Measurements from ENCODE around the gene ANKS1B.

Gene ANKS1B

DNA sequence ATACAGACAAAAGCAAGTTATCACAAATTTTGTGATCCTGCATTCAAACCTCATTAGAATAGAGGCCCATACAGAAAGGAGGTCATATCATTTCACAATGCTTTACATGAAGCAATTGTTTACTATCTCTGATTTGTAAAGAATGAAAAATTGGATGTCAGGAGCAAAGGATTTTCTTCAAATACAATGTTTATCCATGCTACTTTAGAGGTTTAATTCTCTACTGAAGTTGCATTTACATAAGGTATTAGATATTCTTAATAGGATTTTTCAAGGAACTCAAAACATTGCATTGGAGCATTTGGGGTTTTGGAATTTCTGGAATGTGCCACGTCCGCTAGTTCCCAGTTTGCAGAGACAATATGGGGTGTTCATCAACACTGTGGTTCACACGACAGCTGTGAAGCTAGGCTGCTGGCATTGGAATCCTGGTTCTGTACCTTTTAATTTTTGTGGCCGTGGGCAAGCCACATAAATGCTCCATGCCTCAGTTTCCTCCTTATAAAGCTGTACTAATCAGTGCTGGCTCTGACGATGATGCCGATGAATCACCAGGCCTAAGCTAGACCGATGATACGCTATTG, 1164.8 kb downstream of the ANKS1B start:
- DNase-seq (ENCODE audit: low read depth in 3 of 3), result no peak

DNA sequence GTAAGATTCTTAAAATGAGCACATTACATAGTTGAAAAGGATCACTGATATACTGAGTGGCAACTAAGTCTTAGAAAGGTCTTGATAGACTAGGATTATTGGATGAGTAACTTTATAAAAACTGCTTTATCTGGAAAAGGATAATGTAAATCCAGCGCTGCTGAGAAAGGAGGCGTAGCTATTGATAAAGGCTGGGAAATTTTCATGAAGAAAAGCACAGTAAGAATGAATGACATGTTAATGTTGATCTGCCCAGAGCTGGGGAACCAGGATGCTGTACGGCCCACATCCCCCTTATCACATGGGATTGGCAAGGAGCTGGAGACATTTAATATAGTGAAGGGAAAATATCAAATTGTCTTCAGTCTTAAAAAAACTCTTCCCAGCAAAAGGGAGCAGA, 1165.7 kb downstream of the ANKS1B start:
- no peak for DNase-seq (ENCODE audit: low read depth in 3 of 3)

DNA sequence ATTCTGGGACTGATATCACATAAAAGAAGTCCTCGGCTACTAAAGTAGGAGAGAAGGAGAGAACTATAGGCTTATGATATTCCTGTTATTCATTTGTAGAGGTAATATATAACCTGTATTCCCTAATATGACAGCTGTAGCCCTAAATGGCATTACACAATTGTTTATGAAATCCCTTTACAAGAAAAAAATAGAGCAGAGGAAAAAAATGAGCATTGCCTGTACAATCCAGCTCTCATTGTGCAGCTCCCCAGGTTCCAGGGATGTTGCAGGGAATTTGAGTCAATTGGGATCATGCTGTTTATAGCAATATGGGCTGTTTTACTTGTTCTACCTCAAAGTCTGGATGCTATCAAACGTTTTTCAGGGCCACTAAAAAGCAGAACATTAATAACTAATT, 1166.5 kb downstream of the ANKS1B start:
- DNase-seq (ENCODE audit: low read depth in 3 of 3), result no peak

DNA sequence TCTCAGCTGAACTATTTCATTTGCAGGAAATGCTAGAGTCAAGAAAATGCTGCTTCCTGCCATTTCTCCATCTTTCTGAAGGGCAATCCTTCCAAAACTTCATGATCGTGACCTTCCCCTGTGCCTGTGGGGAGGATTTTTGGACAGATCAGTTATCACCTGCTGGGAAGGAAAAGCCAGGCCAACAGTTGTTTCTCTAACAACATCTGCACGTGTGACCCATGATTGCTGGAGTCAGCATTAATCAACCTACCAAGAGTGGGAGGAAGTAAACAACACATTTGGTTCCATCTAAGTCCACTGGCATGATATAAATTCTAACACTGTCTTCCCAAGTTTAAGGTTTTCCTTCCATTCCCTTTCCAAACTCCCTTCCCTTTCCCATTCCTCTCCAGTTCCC, 1167.0 kb downstream of the ANKS1B start:
- no peak for DNase-seq (ENCODE audit: low read depth in 3 of 3)

DNA sequence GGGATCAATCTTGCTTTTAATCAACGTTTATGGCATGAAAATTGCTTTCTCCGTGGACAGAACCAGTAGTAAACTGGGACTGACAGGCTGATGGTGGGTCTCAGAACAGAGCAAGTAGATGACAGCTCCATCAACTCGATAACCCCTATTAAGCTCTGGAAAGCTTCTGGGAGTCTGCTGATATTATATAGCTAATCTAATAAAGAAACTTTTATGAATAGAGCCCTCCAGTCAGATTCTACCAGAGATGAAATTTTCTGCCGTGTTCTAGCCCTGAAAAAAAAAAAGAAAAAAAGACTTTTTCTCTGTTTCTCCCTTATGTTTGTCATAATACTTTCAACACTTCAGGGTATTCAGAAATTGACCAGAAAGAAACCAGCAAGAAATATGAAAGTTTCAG, 1168.0 kb downstream of the ANKS1B start:
- DNase-seq (ENCODE audit: low read depth in 3 of 3), result no peak

DNA sequence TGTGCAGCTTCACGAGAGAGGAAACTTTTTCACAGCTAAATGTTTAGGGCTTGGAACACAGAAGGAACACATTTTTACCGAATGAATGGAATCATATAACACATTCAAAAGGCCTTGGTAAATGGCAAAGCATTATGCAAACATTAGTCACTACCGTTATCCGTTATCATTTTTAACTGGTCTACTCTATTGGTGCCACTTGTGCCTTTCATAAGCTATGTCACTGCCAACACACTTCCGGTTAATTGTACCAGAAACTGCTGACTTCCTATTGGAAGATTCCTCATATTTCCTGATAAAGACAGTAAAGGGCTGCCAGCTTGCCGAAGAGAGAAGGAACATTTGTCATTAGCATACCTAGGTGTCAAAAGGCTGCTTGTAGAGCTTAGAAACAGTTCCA, 1170.5 kb downstream of the ANKS1B start:
- no peak for DNase-seq (ENCODE audit: low read depth in 3 of 3)

DNA sequence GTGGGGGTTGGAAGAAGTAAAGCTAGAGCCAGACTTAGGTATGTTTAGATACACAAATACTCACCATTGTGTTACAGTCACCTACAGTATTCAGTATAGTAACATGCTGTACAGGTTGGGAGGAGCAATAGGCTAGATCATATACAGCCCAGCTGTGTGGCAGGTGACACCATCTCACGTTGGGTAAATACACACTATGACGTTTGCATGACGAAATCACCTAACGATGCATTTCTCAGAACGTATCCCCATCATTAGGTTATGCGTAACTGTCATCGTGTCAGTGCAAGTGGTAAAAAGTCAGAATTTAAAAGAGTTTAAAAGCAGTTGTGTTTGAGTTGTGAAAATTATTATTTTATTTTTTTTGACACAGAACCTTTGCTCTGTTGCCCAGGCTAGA, 1172.5 kb downstream of the ANKS1B start:
- DNase-seq (ENCODE audit: low read depth in 3 of 3), result no peak

DNA sequence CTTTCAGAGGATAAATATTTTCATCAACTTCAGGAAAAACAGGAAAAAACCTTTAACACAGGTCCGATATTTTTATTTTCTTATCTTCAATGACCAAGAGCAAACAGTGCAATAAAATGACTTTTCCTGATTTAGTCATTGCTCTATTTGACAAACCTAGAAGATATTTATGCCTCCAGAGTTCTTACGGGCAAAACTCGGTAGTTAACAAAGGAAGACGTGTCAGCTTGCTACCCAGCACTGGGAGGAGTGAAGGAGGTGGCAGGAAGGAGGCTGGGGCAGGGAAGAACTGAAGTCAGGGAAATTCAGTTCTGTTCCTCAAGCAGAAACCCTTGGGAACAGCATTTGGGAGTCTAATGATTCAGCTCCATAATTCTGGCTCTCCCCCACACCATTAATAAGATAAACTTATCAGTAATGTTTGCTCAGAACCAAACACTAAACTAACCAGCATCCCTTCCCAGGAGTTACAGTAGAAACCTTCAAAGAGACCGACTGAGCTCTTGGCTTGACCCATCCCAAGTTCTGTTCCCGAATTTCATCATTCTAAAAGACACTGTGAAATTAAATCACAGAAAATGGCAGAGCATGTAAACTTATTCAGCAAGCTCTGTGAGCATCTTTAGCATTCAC, 1176.4 kb downstream of the ANKS1B start:
- no peak for DNase-seq (ENCODE audit: low read depth in 3 of 3)

DNA sequence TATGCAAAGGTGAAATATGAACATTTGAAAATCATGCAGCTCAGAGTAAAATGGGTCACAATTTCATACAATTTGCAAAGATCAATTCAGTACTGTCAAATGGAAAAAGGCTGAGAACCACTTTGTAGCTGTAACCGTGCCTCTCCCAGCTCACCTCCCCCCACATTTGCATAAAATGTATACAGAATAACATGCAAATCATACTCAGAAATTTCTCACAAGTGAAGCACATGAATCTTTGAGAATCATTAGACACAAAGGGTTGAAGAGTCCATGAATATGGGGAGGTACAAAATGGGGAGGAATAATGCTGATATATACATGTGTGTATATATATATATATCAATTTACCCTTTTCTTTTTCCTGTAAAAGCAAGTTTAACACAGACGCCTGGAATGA, 1177.5 kb downstream of the ANKS1B start:
- DNase-seq (ENCODE audit: low read depth in 3 of 3), result no peak

DNA sequence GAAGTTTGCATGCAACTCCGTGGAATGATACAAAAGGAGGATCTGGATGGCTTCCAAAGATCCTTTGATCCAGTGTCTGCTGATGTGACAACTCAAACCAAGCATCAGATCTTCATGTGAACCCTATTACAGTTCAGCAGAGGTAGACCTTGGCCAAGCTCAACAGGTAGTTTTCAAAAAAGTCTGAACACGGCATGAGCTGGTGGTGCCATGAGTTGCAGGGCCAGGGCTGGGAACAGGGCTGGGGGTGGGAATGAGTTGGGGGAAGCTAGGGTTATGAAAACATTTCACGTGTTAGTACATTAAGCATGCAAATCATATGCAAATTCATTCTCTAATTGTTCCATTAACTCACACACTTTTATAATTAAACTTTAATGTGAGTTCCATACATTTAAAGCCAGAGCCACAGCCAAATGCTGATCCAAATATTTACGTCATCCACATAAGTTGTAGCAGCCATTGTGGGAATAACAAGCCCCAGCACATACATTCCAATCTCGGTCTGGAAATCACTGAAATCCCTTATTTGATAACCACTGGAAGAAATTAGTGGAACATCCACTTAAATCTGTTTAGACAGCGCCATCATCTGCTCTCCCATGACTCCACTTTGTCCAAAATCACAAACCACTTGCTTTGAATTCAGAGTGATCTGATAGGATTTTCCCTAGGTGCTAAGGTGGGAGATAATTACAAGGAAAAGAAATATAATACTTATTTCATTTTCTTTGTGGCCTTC, 1181.1 kb downstream of the ANKS1B start:
- DNase-seq (ENCODE audit: low read depth in 3 of 3), result no peak

DNA sequence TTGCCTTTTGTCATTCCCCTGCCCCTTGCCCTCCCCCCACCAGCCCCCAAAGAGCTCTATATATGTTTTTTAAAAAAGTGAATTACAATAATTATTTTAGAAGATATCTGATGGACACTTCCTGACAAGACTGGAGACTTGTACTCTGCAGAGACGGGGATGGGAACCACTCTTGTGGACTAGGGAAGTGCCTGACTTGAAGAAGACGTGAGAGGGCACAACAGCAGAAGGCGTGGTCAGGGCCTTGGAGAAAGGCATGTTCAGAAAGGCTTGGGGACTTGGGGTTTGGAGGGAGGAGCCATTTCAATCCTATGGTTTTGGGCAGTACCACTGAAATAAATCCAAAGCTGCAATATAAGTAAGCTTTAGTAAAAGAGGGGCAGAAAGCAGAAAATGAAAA, 1184.9 kb downstream of the ANKS1B start:
- DNase-seq (ENCODE audit: low read depth in 3 of 3), result no peak

DNA sequence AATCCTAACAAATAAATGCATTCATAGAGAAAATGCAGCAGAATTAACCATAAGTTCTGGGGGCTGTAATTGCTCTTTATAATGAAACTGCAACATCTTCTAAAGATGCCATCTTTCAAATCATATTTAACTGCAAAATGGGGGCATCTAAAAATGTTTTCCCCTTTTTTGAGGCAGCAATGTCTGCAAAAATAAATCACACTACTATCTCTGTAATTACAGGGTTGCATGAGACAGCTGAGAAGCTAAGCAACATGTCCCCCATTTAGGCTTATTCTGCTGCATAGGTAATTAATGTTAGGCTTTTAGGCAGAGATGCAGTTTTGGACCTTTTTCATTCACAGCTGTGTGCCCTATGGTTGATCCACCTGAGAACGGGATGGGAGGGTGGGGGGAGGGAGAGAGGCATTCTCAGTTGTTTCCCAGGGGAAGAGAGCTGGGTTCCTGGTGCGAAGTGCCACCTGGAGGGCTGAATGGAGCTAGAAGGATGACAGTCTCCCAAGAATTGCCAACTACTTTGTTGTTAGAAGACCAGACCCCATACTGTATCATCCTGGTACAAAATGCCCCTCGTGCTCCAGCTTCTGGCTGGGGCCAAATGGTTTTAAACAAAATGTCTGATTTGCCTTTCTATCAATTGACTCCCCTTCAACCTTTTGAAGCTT, 1185.5 kb downstream of the ANKS1B start:
- DNase-seq (ENCODE audit: low read depth in 3 of 3), result no peak

DNA sequence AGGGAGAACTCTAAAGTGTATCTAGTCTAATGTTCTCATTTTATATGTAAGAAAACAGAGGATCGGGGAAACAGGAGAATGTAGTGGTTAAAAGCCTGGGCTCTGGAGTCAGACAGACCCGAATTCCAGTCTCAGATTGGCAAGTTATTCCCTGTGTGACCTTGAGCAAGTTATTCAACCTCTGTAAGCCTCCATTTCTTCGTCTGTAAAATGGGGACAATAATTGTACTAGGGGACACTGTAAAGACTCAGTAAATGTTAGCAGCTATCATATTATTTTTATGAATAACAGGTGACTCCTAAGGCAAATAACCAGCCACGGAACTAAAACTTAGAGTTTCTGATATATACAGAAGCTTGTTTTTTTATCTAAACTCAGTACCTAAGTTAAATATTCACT, 1187.5 kb downstream of the ANKS1B start:
- DNase-seq (ENCODE audit: low read depth in 3 of 3), result no peak

DNA sequence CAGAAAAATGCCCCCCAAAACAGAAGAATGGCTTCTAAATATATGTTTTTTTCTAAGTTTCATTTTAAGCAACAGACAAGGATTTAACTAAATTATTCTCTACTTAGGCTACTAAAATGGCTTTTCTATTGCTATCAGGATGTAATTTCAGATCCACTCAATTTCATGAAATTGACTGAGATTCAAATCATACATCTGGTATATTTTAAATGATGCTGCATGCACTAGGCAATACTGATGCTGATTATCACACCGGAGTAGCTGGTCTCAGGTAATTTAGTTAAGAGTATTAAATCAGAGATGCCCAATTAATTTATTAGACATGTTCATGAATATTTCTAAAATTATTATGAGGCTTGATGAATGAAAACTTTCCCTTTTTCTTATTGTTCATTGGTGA, 1188.0 kb downstream of the ANKS1B start:
- no peak for DNase-seq (ENCODE audit: low read depth in 3 of 3)

DNA sequence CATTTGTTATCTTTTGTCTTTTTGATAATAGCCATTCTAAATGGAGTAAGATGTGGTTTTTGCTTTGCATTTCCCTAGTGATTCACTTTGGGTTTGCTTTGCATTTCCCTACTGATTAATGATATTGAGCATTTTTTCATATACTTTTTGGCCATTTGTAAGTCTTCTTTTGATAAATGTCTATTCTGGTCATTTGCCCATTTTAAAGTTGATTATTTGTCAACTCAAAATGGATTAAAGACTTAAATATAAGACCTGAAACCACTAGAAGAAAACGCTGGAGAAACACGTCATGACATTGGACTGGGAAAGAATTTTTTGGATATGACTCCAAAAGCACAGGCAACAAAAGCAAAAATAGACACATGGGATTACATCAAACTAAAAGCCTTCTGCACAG, 1191.6 kb downstream of the ANKS1B start:
- no peak for DNase-seq (ENCODE audit: low read depth in 3 of 3)

DNA sequence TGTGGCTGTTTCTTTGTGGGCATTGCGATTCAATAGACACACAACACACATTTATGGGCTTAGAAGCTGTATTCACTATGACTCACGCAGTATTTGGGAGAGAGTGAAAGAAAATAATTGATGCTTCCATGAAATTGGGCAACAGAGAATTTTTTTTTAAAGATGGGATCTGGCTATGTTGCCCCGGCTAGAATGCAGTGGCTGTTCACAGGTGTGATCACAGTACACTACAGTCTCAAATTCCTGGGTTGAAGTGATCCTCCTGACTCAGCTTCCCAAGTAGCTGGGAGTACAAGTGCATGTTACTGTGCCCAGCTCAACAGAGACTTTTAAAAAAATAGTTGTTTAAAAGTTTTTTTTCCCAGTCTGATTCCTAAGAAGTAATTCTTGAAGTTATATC, 1193.3 kb downstream of the ANKS1B start:
- no peak for DNase-seq (ENCODE audit: low read depth in 3 of 3)

DNA sequence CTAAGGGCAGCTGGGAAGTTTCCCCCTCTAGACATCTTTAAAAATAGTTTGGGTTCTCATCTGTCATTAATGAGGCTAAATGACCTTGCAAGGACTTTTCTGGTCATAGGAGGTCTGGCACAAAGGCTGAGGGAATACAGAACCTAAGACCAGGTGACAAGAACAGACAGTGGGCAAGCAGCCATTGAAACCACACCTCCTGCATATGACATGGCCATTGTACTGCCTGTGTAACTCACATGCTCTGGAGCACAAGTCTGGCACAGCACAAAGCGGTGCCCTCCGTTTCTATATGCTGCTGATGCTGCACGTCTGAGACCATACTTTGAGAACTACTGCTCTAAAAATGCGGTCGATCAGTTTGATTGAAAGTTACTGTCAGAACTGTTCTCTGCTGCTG, 1196.3 kb downstream of the ANKS1B start:
- DNase-seq (ENCODE audit: low read depth in 3 of 3), result no peak

DNA sequence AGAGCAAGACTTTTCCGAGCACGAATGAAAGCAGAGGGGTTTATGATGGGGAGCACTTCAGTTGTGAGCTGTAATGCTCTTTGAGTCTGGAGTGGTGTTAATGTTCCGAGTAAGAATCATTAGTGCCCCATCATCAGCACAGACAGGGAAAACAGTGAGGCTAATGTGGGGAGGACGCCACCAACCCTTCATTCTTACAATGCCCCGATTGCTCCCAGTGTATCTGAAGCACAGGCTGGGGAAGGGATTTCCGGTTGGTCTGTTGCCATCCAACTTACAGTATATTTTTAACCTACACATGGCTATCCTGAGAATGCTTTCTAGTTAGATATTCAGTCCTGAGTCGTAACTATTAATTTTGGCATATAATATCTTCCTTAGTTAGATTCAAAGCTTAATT, 1198.1 kb downstream of the ANKS1B start:
- DNase-seq (ENCODE audit: low read depth in 3 of 3), result no peak

DNA sequence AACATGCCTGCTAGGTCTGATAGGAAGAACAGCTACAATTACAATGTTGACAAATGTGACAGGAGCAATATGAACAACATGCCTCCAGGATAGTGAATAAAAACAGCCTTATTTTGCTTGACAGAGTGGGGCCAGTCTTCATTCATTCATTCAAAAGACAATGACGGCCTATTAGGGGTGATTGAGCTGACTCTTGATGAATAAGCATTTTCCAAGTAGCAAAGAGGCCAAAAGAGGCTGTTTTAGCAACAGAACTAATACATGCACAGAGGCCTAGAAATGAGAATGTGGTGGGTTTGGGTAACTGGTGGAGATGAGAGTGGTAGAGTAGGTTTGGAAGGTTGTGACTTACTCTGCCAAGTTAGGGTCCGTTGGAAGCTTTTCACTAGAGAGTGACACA, 1201.3 kb downstream of the ANKS1B start:
- DNase-seq (ENCODE audit: low read depth in 3 of 3), result no peak

DNA sequence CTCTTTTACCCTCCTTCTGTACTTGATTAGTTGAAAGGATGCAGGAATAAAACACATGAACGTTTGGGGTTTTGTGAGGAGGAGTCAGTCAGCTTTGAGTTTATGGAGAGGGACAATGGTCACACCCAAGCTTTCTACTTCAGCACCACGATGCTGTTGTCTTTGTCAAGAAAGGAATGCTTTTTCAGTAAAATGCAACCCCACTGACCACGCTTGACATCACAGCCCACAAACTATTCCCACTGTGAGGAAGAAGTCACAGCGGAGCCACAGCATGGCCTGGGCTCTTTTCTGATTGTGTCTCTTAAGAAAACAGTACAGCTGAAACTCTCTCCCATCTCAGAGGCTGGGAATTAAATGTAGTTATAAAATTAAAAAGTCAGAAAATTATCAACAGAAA, 1204.5 kb downstream of the ANKS1B start:
- DNase-seq (ENCODE audit: low read depth in 3 of 3), result no peak

DNA sequence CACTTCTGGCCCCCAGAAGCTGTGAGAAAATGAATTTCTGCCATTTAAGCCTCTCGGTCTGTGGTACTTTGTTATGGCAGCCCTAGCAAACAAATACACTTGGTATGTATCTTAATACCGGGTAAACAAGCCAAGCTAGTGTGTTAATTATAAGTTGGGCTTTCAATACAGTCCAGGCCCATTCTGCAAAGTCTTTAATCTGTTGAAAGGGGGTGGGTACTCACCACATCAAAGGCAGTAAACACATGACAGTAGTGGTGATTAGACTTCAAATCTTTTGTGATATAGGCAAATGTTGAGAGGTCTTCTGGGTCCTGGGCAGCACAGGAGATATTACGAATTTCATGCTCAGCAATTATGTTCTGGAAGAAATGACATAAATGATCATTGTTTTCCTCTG, 1211.9 kb downstream of the ANKS1B start:
- DNase-seq (ENCODE audit: low read depth in 3 of 3), result no peak

DNA sequence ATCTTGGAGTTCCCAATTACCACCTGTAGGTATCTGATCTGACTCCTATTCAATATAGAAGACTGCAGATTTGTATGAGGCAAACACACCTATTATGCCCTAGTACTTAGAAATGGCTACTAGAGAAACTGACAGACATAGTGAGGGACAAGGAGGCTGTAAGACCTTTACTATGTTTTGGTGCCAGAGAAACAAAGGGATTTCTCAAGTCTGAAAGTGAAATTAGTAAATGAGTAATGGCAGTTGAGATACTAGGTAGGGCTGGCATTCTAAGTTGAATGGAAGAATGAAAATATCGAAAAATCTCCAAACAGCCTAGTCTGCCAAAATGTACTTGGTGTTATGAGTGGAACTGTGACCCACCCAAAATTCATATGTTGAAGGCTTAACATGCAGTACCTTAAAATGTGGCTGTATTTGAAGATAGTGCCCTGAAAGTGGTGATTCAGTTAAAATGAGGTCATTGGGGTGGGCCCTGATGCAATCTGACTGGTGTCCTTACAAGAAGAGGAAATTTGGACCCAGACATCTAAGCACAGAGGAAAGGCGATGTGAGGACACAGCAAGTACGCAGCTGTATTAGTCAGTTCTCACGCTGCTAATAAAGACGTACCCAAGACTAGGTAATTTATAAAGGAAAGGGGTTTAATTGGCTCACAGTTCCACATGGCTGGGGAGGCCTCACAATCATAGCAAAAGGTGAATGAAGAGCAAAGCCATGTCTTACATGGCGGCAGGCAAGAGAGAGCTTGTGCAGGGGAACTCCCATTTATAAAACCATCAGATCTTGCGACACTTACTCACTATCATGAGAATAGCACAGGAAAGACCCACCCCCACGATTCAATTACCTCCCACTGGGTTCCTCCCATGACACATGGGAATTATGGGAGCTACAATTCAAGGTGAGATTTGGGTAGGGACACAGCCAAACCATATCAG, 1212.7 kb downstream of the ANKS1B start:
- DNase-seq (ENCODE audit: low read depth in 3 of 3), result no peak

Measured in stimulated activated CD4-positive, alpha-beta T cell treated with anti-CD3 and anti-CD28 coated beads, TNF-alpha, amount 100 ng/mL, for 4 hours (primary cell).